Measurements from ENCODE around the gene TCTA.

TCTA gene

DNA sequence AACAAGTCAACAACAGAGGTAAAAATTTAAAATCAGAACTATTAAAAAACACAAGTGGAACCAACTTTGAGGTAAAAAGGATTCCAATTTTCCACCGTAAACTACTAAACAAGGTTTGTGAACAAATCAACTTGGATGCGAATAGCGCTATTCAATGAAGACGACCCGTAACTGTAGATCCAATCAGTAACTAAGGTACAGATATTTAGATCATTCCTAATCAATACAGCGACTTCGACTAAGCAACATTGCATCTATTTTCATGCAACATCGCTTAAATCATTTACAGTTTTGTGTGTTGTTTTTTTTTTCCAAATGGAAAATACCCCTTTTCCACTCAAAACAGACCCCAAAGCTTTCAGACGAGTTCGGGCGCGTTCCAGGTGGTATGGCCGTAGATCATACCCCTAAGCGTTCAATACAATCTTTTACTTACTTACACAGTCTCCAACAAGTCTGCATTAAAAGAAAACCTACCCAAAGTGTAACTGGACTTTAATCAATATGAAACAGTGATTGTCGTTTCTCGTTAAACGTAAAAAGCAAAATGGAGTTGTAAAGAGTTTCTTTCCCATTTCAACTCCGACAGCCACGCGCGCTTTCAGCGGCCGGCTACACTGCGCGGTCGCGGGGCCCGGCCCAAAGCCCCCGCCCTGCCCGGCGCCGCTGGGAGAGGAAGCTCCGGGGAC is 1.2 kb upstream of the TCTA start:
- H2AFZ ChIP-seq (ENCODE audit: low read length, unreplicated experiment), result no peak overlapping the region
- H3K27me3 ChIP-seq (ENCODE audit: insufficient read depth, low read length), result no peaks in the 10 kb centered on the region
- peaks cover 81% of the 10 kb centered on the region for H3K79me2 ChIP-seq (ENCODE audit: control insufficient read depth, insufficient read depth, low read length, unreplicated experiment)
- H3K36me3 ChIP-seq (ENCODE audit: insufficient read depth, low read length), result 0 out of 2 replicates have a peak, but pooled peaks cover 6% of the 10 kb centered on the region
- peak overlapping the region; percentile 100 for H3K4me3 ChIP-seq (ENCODE audit: low read depth, low read length)
- peaks cover 50% of the 10 kb centered on the region for H3K4me1 ChIP-seq (ENCODE audit: control insufficient read depth, insufficient read depth, low read length, unreplicated experiment)
- H3K27ac ChIP-seq (ENCODE audit: low read depth, low read length), result peak overlapping the region; percentile 85

DNA sequence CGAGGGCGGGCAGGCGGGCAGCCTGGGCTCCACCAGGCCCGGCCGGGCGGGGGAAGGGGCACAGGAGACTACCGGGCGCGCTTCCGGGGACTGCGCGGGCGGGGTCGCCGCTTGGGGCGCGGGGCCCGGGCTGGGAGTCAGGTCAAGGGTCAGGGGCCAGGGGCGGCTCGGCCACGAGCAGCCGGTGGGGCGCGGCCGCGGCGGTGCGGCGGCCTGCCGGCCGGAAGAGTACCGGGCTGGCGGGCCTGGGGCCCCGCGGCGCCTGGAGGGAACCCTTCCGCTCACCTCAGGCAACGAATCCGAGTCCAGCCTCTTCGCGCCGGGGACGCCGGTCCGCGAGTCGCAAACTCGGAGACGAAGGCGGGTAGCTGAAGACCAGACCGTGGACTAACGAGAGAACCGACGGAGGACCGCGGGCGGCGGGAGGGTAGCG is 672 bp upstream of the TCTA start:
- Histone ChIP-seq H3K79me2 (ENCODE audit: control insufficient read depth, insufficient read depth, low read length, unreplicated experiment) (peaks cover 76% of the 10 kb centered on the region), H3K36me3 (ENCODE audit: insufficient read depth, low read length) (0 out of 2 replicates have a peak, but pooled peaks cover 10% of the 10 kb centered on the region), H3K27ac (ENCODE audit: low read depth, low read length) (peak overlapping the region; percentile 85), H3K4me1 (ENCODE audit: control insufficient read depth, insufficient read depth, low read length, unreplicated experiment) (peaks cover 49% of the 10 kb centered on the region), H3K27me3 (ENCODE audit: insufficient read depth, low read length) (no peaks in the 10 kb centered on the region), H2AFZ (ENCODE audit: low read length, unreplicated experiment) (peak overlapping the region; percentile 35), H3K4me3 (ENCODE audit: low read depth, low read length) (peak overlapping the region; percentile 100)

DNA sequence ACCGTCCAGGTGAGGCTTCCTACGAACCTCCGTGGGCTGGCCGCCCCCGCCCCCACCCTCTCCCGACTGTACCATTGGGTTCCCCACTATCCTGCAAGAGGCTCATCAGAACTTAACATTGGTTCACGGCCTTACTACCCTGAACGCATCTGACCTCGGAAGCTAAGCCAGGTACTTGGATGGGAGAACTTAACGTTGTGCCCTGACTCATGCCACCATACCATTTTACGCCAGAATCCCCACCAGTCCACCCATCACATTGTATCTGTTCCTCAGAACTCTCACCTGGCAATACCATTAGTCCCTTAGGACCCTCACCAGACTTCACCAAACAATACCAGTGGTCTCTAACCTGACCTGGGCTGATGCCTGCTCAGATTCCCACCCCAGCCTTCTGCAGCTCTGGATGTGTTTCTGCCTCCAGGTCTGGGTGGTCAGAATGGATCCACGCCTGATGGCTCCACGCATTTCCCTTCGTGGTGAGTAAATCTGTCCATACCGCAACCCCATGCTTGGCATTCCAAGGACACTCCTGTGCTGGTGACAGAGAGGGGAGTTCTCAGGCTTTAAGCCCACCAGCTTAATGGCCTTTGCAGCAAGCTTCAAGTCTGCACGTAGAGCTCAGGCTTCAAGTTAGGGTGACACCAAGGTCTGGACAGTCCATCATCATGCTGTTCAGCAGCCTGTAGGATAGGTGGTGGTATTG is 562 bp downstream of the TCTA start:
- peaks cover 40% of the 10 kb centered on the region for H3K4me1 ChIP-seq (ENCODE audit: control insufficient read depth, insufficient read depth, low read length, unreplicated experiment)
- H3K27ac ChIP-seq (ENCODE audit: low read depth, low read length), result peak overlapping the region; percentile 68
- H3K4me3 ChIP-seq (ENCODE audit: low read depth, low read length), result peak overlapping the region; percentile 100
- H3K27me3 ChIP-seq (ENCODE audit: insufficient read depth, low read length), result no peaks in the 10 kb centered on the region
- peaks cover 17% of the 10 kb centered on the region; the same call in 1 of the 2 replicates for H3K36me3 ChIP-seq (ENCODE audit: insufficient read depth, low read length)
- peak overlapping the region; percentile 86 for H2AFZ ChIP-seq (ENCODE audit: low read length, unreplicated experiment)
- peaks cover 63% of the 10 kb centered on the region for H3K79me2 ChIP-seq (ENCODE audit: control insufficient read depth, insufficient read depth, low read length, unreplicated experiment)

DNA sequence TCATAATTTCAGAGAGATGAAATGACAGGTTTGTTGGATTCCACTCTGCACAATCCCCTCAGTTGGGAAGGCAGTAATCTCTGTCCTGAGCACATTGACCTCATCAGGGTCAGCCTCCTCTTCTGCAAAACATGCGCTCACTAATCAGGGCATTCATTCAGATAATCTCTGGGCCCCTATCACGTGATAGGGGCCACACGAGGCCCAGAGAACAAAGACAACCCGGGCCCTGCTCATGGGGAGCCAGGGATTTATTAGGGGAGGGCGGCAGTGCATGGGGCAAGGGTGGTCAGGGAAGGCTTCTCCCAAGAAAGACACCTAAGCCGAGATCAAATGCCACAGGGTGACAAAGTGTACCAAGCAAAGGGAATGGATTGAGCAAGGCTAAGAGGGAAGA is 1.1 kb downstream of the TCTA start:
- no peak overlapping the region for H2AFZ ChIP-seq (ENCODE audit: low read length, unreplicated experiment)
- peaks cover 36% of the 10 kb centered on the region for H3K4me1 ChIP-seq (ENCODE audit: control insufficient read depth, insufficient read depth, low read length, unreplicated experiment)
- H3K4me3 ChIP-seq (ENCODE audit: low read depth, low read length), result peak overlapping the region; percentile 100
- peaks cover 58% of the 10 kb centered on the region for H3K79me2 ChIP-seq (ENCODE audit: control insufficient read depth, insufficient read depth, low read length, unreplicated experiment)
- H3K27ac ChIP-seq (ENCODE audit: low read depth, low read length), result no peak overlapping the region
- H3K27me3 ChIP-seq (ENCODE audit: insufficient read depth, low read length), result no peaks in the 10 kb centered on the region
- H3K36me3 ChIP-seq (ENCODE audit: insufficient read depth, low read length), result peaks cover 17% of the 10 kb centered on the region; the same call in 1 of the 2 replicates

DNA sequence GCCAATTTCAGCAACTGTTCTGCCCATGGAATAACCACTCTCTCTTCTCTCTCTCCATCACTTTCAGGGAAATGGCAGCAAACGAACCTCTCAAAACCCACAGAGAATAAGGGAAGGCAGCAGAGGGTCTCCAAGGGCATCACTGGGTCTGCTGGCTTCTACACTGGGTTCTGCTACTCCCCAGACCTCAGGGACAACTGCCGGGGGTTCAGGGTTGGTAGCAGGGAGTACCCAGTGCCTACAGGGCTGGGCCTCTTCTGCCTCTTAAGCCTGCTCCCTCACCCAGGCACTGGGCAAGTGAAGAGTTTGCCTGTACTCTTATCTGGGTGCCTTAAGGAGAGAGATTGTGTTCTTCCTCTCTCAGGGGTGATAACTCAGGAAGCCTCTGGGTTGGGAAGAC is 2.5 kb downstream of the TCTA start:
- Histone ChIP-seq H3K4me1 (ENCODE audit: control insufficient read depth, insufficient read depth, low read length, unreplicated experiment) (peaks cover 28% of the 10 kb centered on the region), H3K27ac (ENCODE audit: low read depth, low read length) (no peak overlapping the region), H3K4me3 (ENCODE audit: low read depth, low read length) (no peak overlapping the region), H3K27me3 (ENCODE audit: insufficient read depth, low read length) (no peaks in the 10 kb centered on the region), H2AFZ (ENCODE audit: low read length, unreplicated experiment) (no peak overlapping the region), H3K36me3 (ENCODE audit: insufficient read depth, low read length) (peaks cover 19% of the 10 kb centered on the region; the same call in 1 of the 2 replicates), H3K79me2 (ENCODE audit: control insufficient read depth, insufficient read depth, low read length, unreplicated experiment) (peaks cover 44% of the 10 kb centered on the region)

DNA sequence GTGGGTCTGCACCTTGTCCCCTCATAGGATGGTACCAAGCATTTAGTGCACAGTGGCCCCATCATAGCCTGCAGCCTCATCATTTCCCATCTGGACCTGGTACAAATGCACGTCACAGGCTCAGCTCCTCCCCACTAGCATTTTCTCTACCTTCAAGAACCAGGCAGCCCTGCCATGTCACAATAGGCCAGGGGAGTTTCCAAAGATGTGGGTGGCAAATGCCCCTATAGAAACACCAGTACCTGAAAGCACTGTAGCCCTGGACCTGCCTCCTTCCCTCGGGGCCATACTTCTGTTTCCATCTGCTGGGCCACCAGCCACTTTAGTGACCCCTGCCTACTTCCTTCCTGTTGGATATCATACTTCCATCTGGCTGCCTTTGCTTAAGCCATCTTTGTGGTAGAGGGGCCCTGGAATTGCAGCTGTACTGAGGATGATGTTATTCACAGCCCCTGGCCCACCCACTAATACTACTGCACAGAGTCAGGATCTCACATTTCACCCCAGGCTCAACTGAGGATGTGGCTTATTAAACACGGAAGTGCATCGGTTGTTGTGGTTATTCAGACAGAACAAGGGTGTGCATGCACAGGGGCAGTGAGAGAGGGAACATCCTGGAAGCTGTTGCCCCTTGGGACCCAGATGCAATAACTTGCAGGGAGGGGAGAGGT is 3.8 kb downstream of the TCTA start:
- Histone ChIP-seq H3K4me1 (ENCODE audit: control insufficient read depth, insufficient read depth, low read length, unreplicated experiment) (peaks cover 36% of the 10 kb centered on the region), H3K27me3 (ENCODE audit: insufficient read depth, low read length) (no peaks in the 10 kb centered on the region), H3K27ac (ENCODE audit: low read depth, low read length) (0 out of 2 replicates have a peak overlapping the region, but pooled peaks have one; percentile 17), H3K79me2 (ENCODE audit: control insufficient read depth, insufficient read depth, low read length, unreplicated experiment) (peaks cover 30% of the 10 kb centered on the region), H3K4me3 (ENCODE audit: low read depth, low read length) (no peak overlapping the region), H3K36me3 (ENCODE audit: insufficient read depth, low read length) (peaks cover 24% of the 10 kb centered on the region; the same call in 1 of the 2 replicates), H2AFZ (ENCODE audit: low read length, unreplicated experiment) (no peak overlapping the region)

DNA sequence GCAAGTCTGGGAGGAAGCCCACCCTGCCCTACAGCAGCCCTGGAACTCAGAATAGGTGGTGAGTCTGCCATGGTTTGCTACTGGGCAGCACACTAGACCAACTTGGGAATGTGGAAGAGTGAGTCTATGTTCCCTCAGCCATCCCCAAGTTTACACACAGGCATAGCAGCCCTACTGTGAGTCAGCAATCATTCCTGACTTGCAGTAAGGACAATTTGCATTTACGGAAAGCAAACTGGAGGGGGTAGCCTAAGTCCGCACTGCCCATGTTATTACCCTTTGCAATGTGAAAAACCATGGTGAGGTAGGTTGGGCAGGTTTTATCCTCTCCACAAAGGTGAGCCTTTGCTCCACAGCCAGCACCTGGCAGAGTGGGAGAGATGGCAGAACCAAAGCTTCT is 4.6 kb downstream of the TCTA start:
- H3K27ac ChIP-seq (ENCODE audit: low read depth, low read length), result no peak overlapping the region
- peaks cover 41% of the 10 kb centered on the region for H3K4me1 ChIP-seq (ENCODE audit: control insufficient read depth, insufficient read depth, low read length, unreplicated experiment)
- peaks cover 23% of the 10 kb centered on the region for H3K79me2 ChIP-seq (ENCODE audit: control insufficient read depth, insufficient read depth, low read length, unreplicated experiment)
- H2AFZ ChIP-seq (ENCODE audit: low read length, unreplicated experiment), result no peak overlapping the region
- peaks cover 24% of the 10 kb centered on the region; the same call in 1 of the 2 replicates for H3K36me3 ChIP-seq (ENCODE audit: insufficient read depth, low read length)
- H3K4me3 ChIP-seq (ENCODE audit: low read depth, low read length), result no peak overlapping the region
- H3K27me3 ChIP-seq (ENCODE audit: insufficient read depth, low read length), result no peaks in the 10 kb centered on the region

DNA sequence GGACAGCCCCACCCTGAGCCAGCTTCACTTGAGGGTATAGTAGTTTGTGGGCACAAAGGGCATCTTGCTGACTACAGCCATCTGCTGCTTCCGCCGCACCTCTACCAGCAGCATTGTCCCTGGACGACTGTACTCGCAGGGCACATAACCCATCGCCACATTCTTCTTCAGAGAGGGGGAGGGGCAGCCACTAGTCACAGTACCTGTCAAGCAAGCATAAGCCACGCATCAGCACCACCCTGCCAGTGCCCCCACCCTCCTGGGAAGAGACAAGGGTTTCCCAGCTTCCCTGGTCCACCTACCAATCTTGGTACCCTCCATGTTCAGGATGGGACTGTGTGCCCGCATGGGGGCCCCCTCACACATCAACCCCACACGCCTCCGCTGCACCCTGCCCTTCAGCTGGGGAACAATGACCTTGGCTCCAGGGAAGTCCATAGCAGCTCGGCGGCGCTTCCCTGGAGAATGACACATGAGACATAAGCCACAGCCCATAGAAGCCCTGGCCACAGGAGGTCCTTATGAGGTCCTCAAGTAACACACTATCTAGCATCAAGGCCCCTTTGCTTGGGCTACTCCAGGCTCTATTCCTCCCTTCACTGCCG is 5.4 kb downstream of the TCTA start:
- peaks cover 19% of the 10 kb centered on the region for H3K79me2 ChIP-seq (ENCODE audit: control insufficient read depth, insufficient read depth, low read length, unreplicated experiment)
- no peak overlapping the region for H2AFZ ChIP-seq (ENCODE audit: low read length, unreplicated experiment)
- no peak overlapping the region for H3K4me3 ChIP-seq (ENCODE audit: low read depth, low read length)
- no peak overlapping the region for H3K27ac ChIP-seq (ENCODE audit: low read depth, low read length)
- H3K4me1 ChIP-seq (ENCODE audit: control insufficient read depth, insufficient read depth, low read length, unreplicated experiment), result peaks cover 41% of the 10 kb centered on the region
- H3K27me3 ChIP-seq (ENCODE audit: insufficient read depth, low read length), result no peaks in the 10 kb centered on the region
- peaks cover 24% of the 10 kb centered on the region; the same call in 1 of the 2 replicates for H3K36me3 ChIP-seq (ENCODE audit: insufficient read depth, low read length)

DNA sequence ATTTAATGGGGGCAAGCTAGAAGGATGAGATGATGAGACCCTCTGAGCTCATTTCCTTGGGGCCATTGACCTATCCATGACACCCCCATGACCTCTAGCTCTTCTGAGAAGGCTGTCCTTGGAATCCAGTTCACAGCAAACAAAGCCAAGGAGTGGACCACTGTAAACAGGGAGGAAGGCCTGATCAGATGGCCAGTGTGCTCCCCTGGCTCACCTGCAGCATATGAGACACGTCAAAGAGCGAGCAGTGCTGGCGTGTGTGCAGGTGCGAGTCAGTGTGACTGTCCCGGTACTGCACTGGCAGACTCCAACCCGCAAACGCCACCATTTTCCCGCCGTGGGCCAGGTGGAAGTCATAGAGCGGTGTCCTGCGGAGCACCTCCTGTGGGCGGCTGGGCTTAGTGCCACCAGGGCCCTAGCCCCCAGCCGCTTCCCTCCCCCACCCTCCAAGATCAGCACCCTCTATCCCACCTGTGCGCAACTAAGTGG is 9.7 kb downstream of the TCTA start:
- peaks cover 11% of the 10 kb centered on the region; the same call in 1 of the 2 replicates for H3K36me3 ChIP-seq (ENCODE audit: insufficient read depth, low read length)
- no peaks in the 10 kb centered on the region for H3K27me3 ChIP-seq (ENCODE audit: insufficient read depth, low read length)
- H2AFZ ChIP-seq (ENCODE audit: low read length, unreplicated experiment), result no peak overlapping the region
- H3K27ac ChIP-seq (ENCODE audit: low read depth, low read length), result peak overlapping the region; percentile 74
- no peak overlapping the region for H3K4me3 ChIP-seq (ENCODE audit: low read depth, low read length)
- no peaks in the 10 kb centered on the region for H3K79me2 ChIP-seq (ENCODE audit: control insufficient read depth, insufficient read depth, low read length, unreplicated experiment)
- peaks cover 17% of the 10 kb centered on the region for H3K4me1 ChIP-seq (ENCODE audit: control insufficient read depth, insufficient read depth, low read length, unreplicated experiment)
